ENCODE results near the gene ZNF577. TPM values are rescaled to one million over a fixed set of nuclear protein-coding genes. Genes with fewer than 3 reads are reported as not detected.

The ZNF577 gene
- 7.6 and 8.3 TPM in 2 replicates for total RNA-seq

DNA sequence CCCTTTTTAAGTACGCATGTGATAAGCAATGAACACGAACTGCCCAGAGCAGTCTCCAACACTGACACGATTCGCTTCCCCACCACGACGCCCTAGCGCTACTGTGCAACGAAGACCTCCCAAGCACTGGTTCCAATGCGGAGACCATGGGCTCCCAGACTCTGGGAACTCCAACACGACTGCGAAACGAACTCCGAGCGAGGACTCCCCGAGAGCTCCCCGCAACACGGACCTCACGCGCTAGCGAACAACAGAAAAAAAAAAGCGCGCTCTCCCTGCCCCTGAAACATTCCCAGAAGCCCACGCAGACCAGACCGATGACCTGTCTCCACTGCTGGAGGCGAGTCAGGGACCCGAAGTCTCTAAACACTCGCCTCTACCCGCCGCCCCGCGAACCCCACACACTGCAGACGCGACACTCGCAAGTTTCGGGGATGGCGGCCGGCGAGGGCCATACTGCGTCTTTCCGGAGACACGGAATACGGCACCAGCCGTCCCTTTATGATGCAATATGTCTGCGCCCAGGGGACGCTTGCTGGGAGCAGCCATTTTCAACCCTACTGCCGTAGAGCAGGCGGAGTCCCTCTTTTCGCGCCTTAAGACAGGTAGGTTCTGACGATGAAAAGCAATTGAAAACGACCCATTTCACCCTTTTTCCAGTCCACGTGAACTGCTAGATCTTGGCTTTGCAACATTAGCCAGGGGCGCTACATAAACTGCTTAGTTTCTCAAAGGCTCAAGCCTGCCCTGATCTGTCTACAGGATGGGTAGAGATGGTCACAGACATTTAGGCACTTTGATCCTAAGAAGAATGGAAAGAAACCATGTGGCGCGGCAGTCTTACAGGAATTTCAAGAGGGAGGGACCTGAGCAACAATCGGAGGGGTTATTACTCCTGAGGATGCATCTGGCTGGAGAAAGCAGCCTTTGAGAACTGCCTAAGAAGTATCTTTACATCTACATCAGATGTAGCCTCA is at the start of gene ZNF577:
ZNF577 (minus strand) TSS at position 430 of the 977 bp plus-strand sequence. CDS start 7,569 bp downstream, outside the sequence.

DNA sequence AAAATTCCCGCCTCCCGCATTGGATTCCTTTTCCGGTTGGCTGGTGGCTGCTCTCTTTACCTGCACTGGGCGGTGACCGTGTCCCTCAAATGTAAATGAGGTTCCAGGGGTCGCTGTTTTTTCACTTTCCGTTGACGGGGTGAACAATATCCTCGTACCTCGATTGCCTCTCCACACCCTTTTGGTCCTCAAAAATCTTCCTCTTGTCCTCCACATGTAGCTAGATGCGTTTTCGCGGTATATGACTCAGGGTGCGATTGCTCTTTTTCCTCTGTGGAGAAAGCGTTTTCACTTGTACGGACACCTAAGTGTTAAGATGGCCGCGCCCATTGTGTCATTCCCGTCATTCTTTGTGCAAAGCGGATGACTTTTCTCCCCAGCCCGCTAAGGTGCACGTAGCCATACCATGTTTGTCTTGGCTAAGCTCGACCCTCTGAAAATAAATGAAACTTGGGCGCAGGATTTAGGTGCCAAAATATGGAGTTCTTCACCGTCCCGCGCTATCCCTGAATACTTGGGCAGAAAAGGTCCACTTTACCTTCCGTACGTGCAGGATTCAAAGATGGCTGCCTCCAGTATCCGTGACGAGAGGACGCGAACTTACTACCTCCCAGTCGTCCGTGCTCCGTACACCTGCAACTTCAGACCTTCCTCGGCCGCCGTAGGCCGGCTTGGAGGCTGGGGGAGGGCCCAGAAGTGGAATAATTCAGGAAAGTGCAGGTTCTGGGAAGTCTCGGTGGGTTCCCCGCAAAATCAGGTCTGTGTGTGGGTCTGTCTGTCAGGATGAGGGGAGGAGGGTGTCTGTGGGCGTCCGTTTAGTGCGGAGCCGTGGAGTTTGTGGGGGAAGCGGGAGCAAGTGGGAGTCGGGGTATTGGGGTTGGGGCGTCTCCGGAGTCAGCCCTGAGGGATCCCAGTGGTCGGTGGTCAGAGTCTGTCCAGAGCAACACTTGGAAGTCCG is 39.3 kb upstream of the ZNF577 start, which contains the start of gene ZNF613:
ZNF613 (plus strand) TSS at position 689 of the 958 bp plus-strand sequence. CDS start 8,749 bp downstream, outside the sequence.

DNA sequence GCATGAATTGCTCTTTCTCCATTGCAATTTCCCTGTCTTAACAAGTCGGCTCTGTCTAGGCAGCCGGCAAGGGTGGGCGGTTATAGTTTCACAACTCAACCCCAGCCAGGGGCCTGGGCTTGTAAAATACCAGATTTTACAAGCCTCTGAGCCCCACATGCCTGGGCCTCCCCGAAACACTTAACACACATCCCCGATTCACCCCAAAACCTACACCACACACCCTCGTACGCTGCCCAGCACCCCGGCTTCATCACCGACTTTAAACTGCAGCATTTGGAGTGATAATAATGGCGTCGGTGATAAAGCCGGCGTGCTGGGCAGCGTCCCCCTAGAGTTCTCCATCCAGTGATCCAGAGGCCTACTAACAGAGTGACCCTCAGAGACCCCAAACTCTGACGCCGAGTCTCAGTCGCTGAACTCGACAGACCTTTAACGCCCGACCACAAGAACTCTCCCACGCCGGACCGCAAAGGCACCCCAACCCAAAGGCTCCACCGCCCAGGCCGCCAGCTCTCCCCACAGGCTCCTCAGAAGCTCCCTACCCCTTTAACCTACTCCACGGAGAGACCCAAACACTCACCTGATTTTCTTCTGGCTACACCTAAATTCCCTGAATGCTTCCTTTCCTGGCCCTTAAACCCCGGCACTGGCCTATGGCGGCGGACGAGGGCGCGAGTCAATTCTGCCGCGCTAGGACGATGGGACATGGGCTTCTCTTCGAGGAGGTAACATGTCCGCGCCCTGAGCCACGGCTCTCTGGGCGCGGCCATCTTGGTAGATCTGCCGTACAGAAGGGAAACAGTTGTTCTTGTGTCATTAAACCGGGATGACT is 16.8 kb upstream of the ZNF577 start, which contains the start of gene ZNF649:
ZNF649 (minus strand) TSS at position 687 of the 835 bp plus-strand sequence. CDS start 4,910 bp downstream, outside the sequence.

Other genes starting within 250 kb of the ZNF577 start
- gene SIGLEC14, start 241.1 kb downstream of the ZNF577 start, total RNA-seq, result not detected in 2 replicates
- 4.2 and 5.8 TPM in 2 replicates for gene SPACA6, start 194.6 kb downstream of the ZNF577 start, total RNA-seq
- gene HAS1, start 164.0 kb downstream of the ZNF577 start, total RNA-seq, result 0.03 and 4.8 TPM in 2 replicates
- gene FPR1, start 136.1 kb downstream of the ZNF577 start, total RNA-seq, result 0.20 TPM in 1 of 2 replicates, not detected in the other
- gene FPR2, start 126.8 kb downstream of the ZNF577 start, total RNA-seq, result 0.07 TPM in 1 of 2 replicates, not detected in the other
- gene FPR3, start 92.8 kb downstream of the ZNF577 start, total RNA-seq, result 0.07 and 0.17 TPM in 2 replicates
- 4.7 and 5.4 TPM in 2 replicates for gene ZNF649, start 17.1 kb upstream of the ZNF577 start, total RNA-seq
- 5.7 and 7.6 TPM in 2 replicates for gene ZNF613, start 39.5 kb upstream of the ZNF577 start, total RNA-seq
- 8.3 and 10.7 TPM in 2 replicates for gene ZNF350, start 98.9 kb upstream of the ZNF577 start, total RNA-seq
- gene ZNF615, start 120.3 kb upstream of the ZNF577 start, total RNA-seq, result 10.3 and 17.2 TPM in 2 replicates
- 9.1 and 10.6 TPM in 2 replicates for gene ZNF614, start 140.4 kb upstream of the ZNF577 start, total RNA-seq
- 9.3 and 12.9 TPM in 2 replicates for gene ZNF432, start 160.9 kb upstream of the ZNF577 start, total RNA-seq
- 22.6 and 23.6 TPM in 2 replicates for gene ZNF841, start 207.8 kb upstream of the ZNF577 start, total RNA-seq

All from smooth muscle cell of the pulmonary artery (primary cell).